ENCODE measurements around the gene OPN1MW2.
"Not testable (repeated sequence)": the region's sequence is repeated elsewhere in the genome, so short reads cannot be mapped to it uniquely, and the experiment has no call there.

The OPN1MW2 gene

DNA sequence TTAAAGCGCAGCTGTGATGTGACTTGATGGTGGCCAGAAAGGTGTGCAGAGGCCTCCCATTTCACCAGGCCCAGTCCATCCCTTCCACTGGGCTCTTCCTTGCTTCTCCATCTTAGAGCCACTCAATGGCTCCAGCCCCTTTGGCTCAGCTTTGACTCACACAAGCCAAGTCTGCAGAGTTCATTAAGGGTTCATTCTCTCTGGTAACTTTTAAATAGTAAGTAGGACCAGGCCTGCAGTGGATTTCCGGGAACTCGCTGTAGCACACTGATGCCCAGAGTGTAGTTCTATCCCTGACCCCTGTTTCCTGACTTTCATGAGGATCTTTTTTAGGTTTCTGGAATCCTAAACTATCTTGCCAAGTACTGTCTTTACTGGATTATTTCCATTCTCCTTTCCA is 49.7 kb downstream of the OPN1MW2 start:
- H4K20me1 ChIP-seq (ENCODE audit: insufficient read depth, low read length, poor library complexity, severe bottlenecking); H3K4me2 ChIP-seq (ENCODE audit: low read depth, low read length, poor library complexity, severe bottlenecking); H3K4me1 ChIP-seq (ENCODE audit: insufficient read depth, low read length, poor library complexity, severe bottlenecking); H3K79me2 ChIP-seq (ENCODE audit: insufficient read depth, low read length); H2AFZ ChIP-seq (ENCODE audit: low read length); H3F3A ChIP-seq (ENCODE audit: low read depth); H3K9me3 ChIP-seq (ENCODE audit: insufficient read depth, low read depth, low read length); H3K9me2 ChIP-seq (replicated peaks; ENCODE audit: low read depth, low read length); H3K4me3 ChIP-seq (ENCODE audit: low read length, poor library complexity, severe bottlenecking); H3K9ac ChIP-seq (ENCODE audit: low read depth, low read length, poor library complexity, severe bottlenecking); H3K36me3 ChIP-seq (ENCODE audit: insufficient read depth, low read length); H3K27me3 ChIP-seq (ENCODE audit: insufficient read depth, low read length, poor library complexity, severe bottlenecking): not testable (repeated sequence)

Measured in Loucy (cell line).